K562 (cell line): ENCODE results near the gene KLHL22. TPM values are rescaled to one million over a fixed set of nuclear protein-coding genes. Genes with fewer than 3 reads are reported as not detected.

ENCODE experiments used
- BRD4 ChIP-seq: fragments of 200-600 bp; sonication (generic); IDR thresholded peaks from 2 replicates; pipeline ENCODE4 v1.6.1; 2017; ENCODE audit warnings: inconsistent platforms
- CHD2 ChIP-seq: IDR thresholded peaks from 2 replicates; pipeline ENCODE4 v1.6.1; 2011; ENCODE audit warnings: low read depth, low read length
- CREBBP ChIP-seq: IDR thresholded peaks from one replicate; pipeline ENCODE4 v1.6.1; 2012; ENCODE audit warnings: low read depth, mild to moderate bottlenecking, control low read depth, inconsistent platforms, low read length
- ETS2 ChIP-seq: IDR thresholded peaks from 2 replicates; pipeline ENCODE4 v1.6.1; 2016; ENCODE audit warnings: borderline replicate concordance, missing genetic modification characterization, mild to moderate bottlenecking, moderate library complexity, missing compliant biosample characterization; ENCODE audit not compliant: poor library complexity, severe bottlenecking
- FOXK1 ChIP-seq: sonication (generic); formaldehyde crosslinking; IDR thresholded peaks from 2 replicates; pipeline ENCODE4 v1.8.0; 2022; ENCODE audit warnings: missing genetic modification reagents, mild to moderate bottlenecking, borderline replicate concordance
- MCM2 ChIP-seq: fragments of 450-650 bp; IDR thresholded peaks from 2 replicates; pipeline ENCODE4 v1.6.1; 2017; ENCODE audit warnings: low read depth, mild to moderate bottlenecking
- SMAD2 ChIP-seq: fragments of 150-350 bp; IDR thresholded peaks from 2 replicates; pipeline ENCODE4 v1.6.1; 2014; ENCODE audit warnings: low read depth, mild to moderate bottlenecking, low read length
- ZFP1 ChIP-seq: fragments of 450-650 bp; formaldehyde crosslinking; IDR thresholded peaks from 2 replicates; pipeline ENCODE4 v1.4.0; 2020; ENCODE audit warnings: mild to moderate bottlenecking, mixed read lengths
- ZNF408 ChIP-seq: fragments of 250-450 bp; sonication (Bioruptor Pico); IDR thresholded peaks from 2 replicates; pipeline ENCODE4 v1.4.0; 2020; ENCODE audit warnings: low read depth, mild to moderate bottlenecking, moderate library complexity
- ZSCAN32 ChIP-seq: fragments of 450-650 bp; formaldehyde crosslinking; IDR thresholded peaks from 2 replicates; pipeline ENCODE4 v1.4.0; 2020; ENCODE audit warnings: mild to moderate bottlenecking, moderate library complexity
- polyA plus RNA-seq, 8 experiments: library from polyadenylated mRNA; depleted of rRNA in 4 of 8; stranded (reverse) in 5 of 8; unstranded in 3 of 8; fragments of >200 nt; fragmentation: Nextera tagmentation in 2 of 8; fragmentation: Illumina TruSeq in 1 of 8; extraction: Ambion mirVana in 2 of 8; extraction: Trizol in 1 of 8; gene quantifications; 2 replicates each; pipeline versions ENCODE4 v1.2.1 to v1.2.3, GENCODE V29; 2011 to 2014; ENCODE audit warnings: inconsistent platforms in 1 of 8, missing spikeins in 1 of 8
- total RNA-seq, 7 experiments: library from RNA; depleted of rRNA in 6 of 7; stranded (reverse); fragments of >200 nt in 6 of 7; fragmentation: Illumina TruSeq in 2 of 7; extraction: Trizol in 2 of 7; gene quantifications; 2 replicates each; pipeline versions ENCODE4 v1.2.1 to v1.2.3, GENCODE V29; 2011 to 2021; ENCODE audit warnings: low replicate concordance in 1 of 7
- TF ChIP-seq, protein P1 (sequence below), 2 experiments: fragments of 450-650 bp; formaldehyde crosslinking in 1 of 2; IDR thresholded peaks; 2 replicates each; pipeline versions ENCODE4 v1.4.0 to v1.6.1; 2014 to 2020; ENCODE audit warnings: mild to moderate bottlenecking in 2 of 2, borderline replicate concordance in 1 of 2, low read depth in 1 of 2
- TF ChIP-seq, protein P2 (sequence below): fragments of 250-450 bp; sonication (Bioruptor Pico); IDR thresholded peaks from 2 replicates; pipeline ENCODE4 v1.4.0; 2020; ENCODE audit warnings: mild to moderate bottlenecking, moderate library complexity
- TF ChIP-seq, protein P3 (sequence below): sonication (generic); IDR thresholded peaks from 2 replicates; pipeline ENCODE4 v1.6.1; 2016
- TF ChIP-seq, protein P4 (sequence below): fragments of 250-450 bp; sonication (Bioruptor Pico); IDR thresholded peaks from 2 replicates; pipeline ENCODE4 v1.8.0; 2022; ENCODE audit warnings: moderate library complexity, mild to moderate bottlenecking, inconsistent platforms

KLHL22 gene
- total and polyA plus RNA-seq, 9 of the 15 experiments (the other 6 are each of a cell fraction or from before 2014, with no cell fraction given), result 1.3 to 25.6 (median 15.2) TPM

DNA sequence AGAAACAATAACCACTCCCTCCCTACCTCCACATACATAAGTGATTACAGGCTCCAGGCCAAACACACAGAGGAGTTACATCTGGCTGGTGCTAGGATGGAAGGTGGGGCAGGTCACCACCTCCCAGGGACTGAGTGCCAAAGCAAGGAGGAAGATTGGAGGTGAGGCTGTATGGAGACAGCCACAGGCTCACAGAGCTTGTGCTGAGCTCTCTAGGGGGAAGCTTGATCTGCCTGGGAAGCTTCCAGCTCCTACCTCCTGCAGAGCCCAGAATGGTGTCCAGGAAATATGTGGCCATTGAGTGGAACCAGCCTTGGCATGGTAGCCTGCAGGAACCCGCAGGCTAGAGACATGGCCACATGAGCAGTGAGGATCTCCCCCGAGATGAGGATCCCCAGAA lies 8.2 kb upstream of the KLHL22 start (continued):
- TF ChIP-seq, protein P1, sequence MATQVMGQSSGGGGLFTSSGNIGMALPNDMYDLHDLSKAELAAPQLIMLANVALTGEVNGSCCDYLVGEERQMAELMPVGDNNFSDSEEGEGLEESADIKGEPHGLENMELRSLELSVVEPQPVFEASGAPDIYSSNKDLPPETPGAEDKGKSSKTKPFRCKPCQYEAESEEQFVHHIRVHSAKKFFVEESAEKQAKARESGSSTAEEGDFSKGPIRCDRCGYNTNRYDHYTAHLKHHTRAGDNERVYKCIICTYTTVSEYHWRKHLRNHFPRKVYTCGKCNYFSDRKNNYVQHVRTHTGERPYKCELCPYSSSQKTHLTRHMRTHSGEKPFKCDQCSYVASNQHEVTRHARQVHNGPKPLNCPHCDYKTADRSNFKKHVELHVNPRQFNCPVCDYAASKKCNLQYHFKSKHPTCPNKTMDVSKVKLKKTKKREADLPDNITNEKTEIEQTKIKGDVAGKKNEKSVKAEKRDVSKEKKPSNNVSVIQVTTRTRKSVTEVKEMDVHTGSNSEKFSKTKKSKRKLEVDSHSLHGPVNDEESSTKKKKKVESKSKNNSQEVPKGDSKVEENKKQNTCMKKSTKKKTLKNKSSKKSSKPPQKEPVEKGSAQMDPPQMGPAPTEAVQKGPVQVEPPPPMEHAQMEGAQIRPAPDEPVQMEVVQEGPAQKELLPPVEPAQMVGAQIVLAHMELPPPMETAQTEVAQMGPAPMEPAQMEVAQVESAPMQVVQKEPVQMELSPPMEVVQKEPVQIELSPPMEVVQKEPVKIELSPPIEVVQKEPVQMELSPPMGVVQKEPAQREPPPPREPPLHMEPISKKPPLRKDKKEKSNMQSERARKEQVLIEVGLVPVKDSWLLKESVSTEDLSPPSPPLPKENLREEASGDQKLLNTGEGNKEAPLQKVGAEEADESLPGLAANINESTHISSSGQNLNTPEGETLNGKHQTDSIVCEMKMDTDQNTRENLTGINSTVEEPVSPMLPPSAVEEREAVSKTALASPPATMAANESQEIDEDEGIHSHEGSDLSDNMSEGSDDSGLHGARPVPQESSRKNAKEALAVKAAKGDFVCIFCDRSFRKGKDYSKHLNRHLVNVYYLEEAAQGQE (IDR thresholded peaks at IDR 0.05; ENCODE audit: borderline replicate concordance), result no peak
- TF ChIP-seq, protein P1 (CRISPR knock-in tag; IDR thresholded peaks at IDR 0.05; ENCODE audit: low read depth), result no peak
- TF ChIP-seq ZFP1 (peak; percentile 10; the same call in 1 of the 2 replicates), MCM2 (no peak), FOXK1 (CRISPR knock-in tag) (0 out of 2 replicates have a peak, but pooled peaks have one; percentile 48), BRD4 (no peak), ZNF408 (CRISPR knock-in tag) (0 out of 2 replicates have a peak, but pooled peaks have one; percentile 65), CREBBP (no peak), SMAD2 (no peak), ETS2 (tag) (no peak), ZSCAN32 (CRISPR knock-in tag) (no peak), CHD2 (no peak)
- TF ChIP-seq, protein P2, sequence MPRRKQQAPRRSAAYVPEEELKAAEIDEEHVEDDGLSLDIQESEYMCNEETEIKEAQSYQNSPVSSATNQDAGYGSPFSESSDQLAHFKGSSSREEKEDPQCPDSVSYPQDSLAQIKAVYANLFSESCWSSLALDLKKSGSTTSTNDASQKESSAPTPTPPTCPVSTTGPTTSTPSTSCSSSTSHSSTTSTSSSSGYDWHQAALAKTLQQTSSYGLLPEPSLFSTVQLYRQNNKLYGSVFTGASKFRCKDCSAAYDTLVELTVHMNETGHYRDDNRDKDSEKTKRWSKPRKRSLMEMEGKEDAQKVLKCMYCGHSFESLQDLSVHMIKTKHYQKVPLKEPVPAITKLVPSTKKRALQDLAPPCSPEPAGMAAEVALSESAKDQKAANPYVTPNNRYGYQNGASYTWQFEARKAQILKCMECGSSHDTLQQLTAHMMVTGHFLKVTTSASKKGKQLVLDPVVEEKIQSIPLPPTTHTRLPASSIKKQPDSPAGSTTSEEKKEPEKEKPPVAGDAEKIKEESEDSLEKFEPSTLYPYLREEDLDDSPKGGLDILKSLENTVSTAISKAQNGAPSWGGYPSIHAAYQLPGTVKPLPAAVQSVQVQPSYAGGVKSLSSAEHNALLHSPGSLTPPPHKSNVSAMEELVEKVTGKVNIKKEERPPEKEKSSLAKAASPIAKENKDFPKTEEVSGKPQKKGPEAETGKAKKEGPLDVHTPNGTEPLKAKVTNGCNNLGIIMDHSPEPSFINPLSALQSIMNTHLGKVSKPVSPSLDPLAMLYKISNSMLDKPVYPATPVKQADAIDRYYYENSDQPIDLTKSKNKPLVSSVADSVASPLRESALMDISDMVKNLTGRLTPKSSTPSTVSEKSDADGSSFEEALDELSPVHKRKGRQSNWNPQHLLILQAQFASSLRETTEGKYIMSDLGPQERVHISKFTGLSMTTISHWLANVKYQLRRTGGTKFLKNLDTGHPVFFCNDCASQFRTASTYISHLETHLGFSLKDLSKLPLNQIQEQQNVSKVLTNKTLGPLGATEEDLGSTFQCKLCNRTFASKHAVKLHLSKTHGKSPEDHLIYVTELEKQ (CRISPR knock-in tag), result no peak
- TF ChIP-seq, protein P3, sequence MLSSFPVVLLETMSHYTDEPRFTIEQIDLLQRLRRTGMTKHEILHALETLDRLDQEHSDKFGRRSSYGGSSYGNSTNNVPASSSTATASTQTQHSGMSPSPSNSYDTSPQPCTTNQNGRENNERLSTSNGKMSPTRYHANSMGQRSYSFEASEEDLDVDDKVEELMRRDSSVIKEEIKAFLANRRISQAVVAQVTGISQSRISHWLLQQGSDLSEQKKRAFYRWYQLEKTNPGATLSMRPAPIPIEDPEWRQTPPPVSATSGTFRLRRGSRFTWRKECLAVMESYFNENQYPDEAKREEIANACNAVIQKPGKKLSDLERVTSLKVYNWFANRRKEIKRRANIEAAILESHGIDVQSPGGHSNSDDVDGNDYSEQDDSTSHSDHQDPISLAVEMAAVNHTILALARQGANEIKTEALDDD, result no peak
- TF ChIP-seq, protein P4, sequence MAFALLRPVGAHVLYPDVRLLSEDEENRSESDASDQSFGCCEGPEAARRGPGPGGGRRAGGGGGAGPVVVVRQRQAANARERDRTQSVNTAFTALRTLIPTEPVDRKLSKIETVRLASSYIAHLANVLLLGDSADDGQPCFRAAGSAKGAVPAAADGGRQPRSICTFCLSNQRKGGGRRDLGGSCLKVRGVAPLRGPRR (CRISPR knock-in tag), result peak; percentile 67; the same call in 1 of the 2 replicates
